Esophagus muscularis mucosa (tissue), 4 donors: Measurements from ENCODE around the gene PKHD1. TPM values are rescaled to one million over a fixed set of nuclear protein-coding genes. Genes with fewer than 3 reads are reported as not detected.

ENCODE experiments used
- DNase-seq: peaks from one replicate; pipeline ENCODE4 v3.0.0-alpha.2; 2017; ENCODE audit errors: extremely low spot score
- H3K27ac ChIP-seq, 4 donors: fragments of 200-600 bp; sonication (generic); replicated peaks in 1 of 4; 1 replicate in 3 of 4; 2 replicates in 1 of 4; pipeline ENCODE4 v1.5.1; 2016 to 2019; ENCODE audit warnings: mild to moderate bottlenecking in 1 of 4
- H3K27me3 ChIP-seq, 4 donors: fragments of 200-600 bp; sonication (generic); one replicate each; pipeline versions ENCODE4 v1.5.1 to v1.6.0; 2016 to 2019
- H3K36me3 ChIP-seq, 4 donors: fragments of 200-600 bp; sonication (generic); one replicate each; pipeline ENCODE4 v1.5.1; 2016 to 2019
- H3K4me1 ChIP-seq, 4 donors: fragments of 200-600 bp; sonication (generic); one replicate each; pipeline ENCODE4 v1.5.1; 2016 to 2019
- H3K4me3 ChIP-seq, 4 donors: fragments of 200-600 bp; sonication (generic); 1 replicate in 2 of 4; 2 replicates in 2 of 4; pipeline ENCODE4 v1.5.1; 2016 to 2019; ENCODE audit warnings: mild to moderate bottlenecking in 4 of 4, moderate library complexity in 1 of 4
- H3K9me3 ChIP-seq, 4 donors: fragments of 200-600 bp; sonication (generic); 1 replicate in 3 of 4; 2 replicates in 1 of 4; pipeline ENCODE4 v1.5.1; 2016 to 2019
- EP300 ChIP-seq: sonication (generic); formaldehyde crosslinking; IDR thresholded peaks from one replicate; pipeline ENCODE4 v1.6.1; 2017; ENCODE audit warnings: antibody characterized with exemption
- POLR2A ChIP-seq: fragments of 450-650 bp; IDR thresholded peaks from one replicate; pipeline ENCODE4 v1.6.1; 2017; ENCODE audit warnings: antibody characterized with exemption, moderate library complexity, mild to moderate bottlenecking, low read depth
- POLR2AphosphoS5 ChIP-seq, 2 donors: sonication (generic); formaldehyde crosslinking; IDR thresholded peaks; one replicate each; pipeline ENCODE4 v1.6.1; 2017; ENCODE audit warnings: antibody characterized with exemption in 2 of 2
- WGBS: methylation state at CpG from one replicate; pipeline ENCODE4 v1.1.5; 2018; 5-methylcytosine and 5-hydroxymethylcytosine counted together
- intact Hi-C: fragments of 100-400 bp; cut with DNase I; formaldehyde crosslinking; loops from one replicate; pipeline ENCODE4 v1.15.1; 2023
- total RNA-seq, 4 donors: library from RNA; depleted of rRNA; stranded (reverse); fragments of >200 nt; gene quantifications; one replicate each; pipeline versions ENCODE4 v1.1.0 to v1.2.1, GENCODE V29; 2016
- TF ChIP-seq, protein P1 (sequence below), 3 experiments: fragments of 200-600 bp in 2 of 3; fragments of 450-650 bp in 1 of 3; sonication (generic) in 2 of 3; IDR thresholded peaks; one replicate each; pipeline ENCODE4 v1.5.1; 2017 to 2019; ENCODE audit warnings: antibody characterized with exemption in 3 of 3, mild to moderate bottlenecking in 2 of 3, moderate library complexity in 1 of 3

PKHD1 gene
- total RNA-seq, 4 donors from 2014 or later = under 0.01 TPM; not detected in 3

- TF ChIP-seq EP300 = no peak
- TF ChIP-seq, protein P1, sequence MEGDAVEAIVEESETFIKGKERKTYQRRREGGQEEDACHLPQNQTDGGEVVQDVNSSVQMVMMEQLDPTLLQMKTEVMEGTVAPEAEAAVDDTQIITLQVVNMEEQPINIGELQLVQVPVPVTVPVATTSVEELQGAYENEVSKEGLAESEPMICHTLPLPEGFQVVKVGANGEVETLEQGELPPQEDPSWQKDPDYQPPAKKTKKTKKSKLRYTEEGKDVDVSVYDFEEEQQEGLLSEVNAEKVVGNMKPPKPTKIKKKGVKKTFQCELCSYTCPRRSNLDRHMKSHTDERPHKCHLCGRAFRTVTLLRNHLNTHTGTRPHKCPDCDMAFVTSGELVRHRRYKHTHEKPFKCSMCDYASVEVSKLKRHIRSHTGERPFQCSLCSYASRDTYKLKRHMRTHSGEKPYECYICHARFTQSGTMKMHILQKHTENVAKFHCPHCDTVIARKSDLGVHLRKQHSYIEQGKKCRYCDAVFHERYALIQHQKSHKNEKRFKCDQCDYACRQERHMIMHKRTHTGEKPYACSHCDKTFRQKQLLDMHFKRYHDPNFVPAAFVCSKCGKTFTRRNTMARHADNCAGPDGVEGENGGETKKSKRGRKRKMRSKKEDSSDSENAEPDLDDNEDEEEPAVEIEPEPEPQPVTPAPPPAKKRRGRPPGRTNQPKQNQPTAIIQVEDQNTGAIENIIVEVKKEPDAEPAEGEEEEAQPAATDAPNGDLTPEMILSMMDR (IDR thresholded peaks at IDR 0.05) = no peak
- H3K4me1 ChIP-seq = no peaks in the 10 kb centered on the region
- DNase-seq = no peak
- no peak overlapping the region for H3K4me3 ChIP-seq
- no peaks in the 10 kb centered on the region for H3K9me3 ChIP-seq
- H3K36me3 ChIP-seq = no peaks in the 10 kb centered on the region
- WGBS = 63% methylated on average over 4 of the region's 4 CpGs
- H3K27me3 ChIP-seq = no peaks in the 10 kb centered on the region
- intact Hi-C loops = no loop called here
- H3K27ac ChIP-seq = no peak overlapping the region
These were observed 150.7 kb downstream of the PKHD1 start for GRCh38 chr6:51936531-51937290.

GRCh38 chr6:51934098-51934497, 153.3 kb downstream of the PKHD1 start:
- H3K27ac ChIP-seq = no peak overlapping the region
- TF ChIP-seq POLR2A (no peak), POLR2AphosphoS5 (IDR thresholded peaks at IDR 0.05) (no peak), EP300 (no peak)
- TF ChIP-seq, protein P1 (IDR thresholded peaks at IDR 0.05) = no peak
- no peaks in the 10 kb centered on the region for H3K9me3 ChIP-seq
- H3K27me3 ChIP-seq = no peaks in the 10 kb centered on the region
- no peak for DNase-seq
- no peak overlapping the region for H3K4me3 ChIP-seq
- H3K36me3 ChIP-seq = no peaks in the 10 kb centered on the region
- no peaks in the 10 kb centered on the region for H3K4me1 ChIP-seq
- intact Hi-C loops = no loop called here
- 70% methylated on average over 7 of the region's 7 CpGs for WGBS

DNA sequence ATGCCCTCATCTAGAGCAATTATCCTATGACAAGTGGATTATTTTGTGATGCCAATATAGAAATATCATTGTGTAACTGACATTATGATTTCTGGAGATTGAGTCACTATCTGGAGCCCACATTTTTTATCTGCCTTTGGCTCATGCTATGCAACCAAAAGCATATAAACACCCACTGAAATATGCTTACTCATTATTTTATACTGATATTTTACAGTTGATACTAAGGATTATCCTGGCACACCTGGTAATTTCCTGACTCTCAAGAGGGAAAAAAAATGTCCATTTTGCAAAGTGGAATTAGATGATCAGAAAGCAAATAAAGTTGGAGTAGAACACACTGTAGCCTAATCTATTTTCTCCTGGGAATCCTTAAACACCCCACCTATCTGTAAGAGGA, 154.5 kb downstream of the PKHD1 start:
- DNase-seq = no peak
- intact Hi-C loops = no loop called here
- Histone ChIP-seq H3K27ac (no peak overlapping the region), H3K4me3 (no peak overlapping the region), H3K36me3 (no peaks in the 10 kb centered on the region), H3K27me3 (no peaks in the 10 kb centered on the region), H3K4me1 (no peaks in the 10 kb centered on the region), H3K9me3 (no peaks in the 10 kb centered on the region)
- TF ChIP-seq, protein P1 (IDR thresholded peaks at IDR 0.05) = no peak
- TF ChIP-seq EP300 = no peak
- TF ChIP-seq POLR2A = no peak
- TF ChIP-seq POLR2AphosphoS5 (IDR thresholded peaks at IDR 0.05) = no peak

- Histone ChIP-seq H3K4me3 (no peak overlapping the region), H3K36me3 (no peaks in the 10 kb centered on the region), H3K9me3 (no peaks in the 10 kb centered on the region), H3K27me3 (no peaks in the 10 kb centered on the region), H3K4me1 (no peaks in the 10 kb centered on the region), H3K27ac (no peak overlapping the region)
- WGBS = 91% methylated on average over 3 of the region's 3 CpGs
- TF ChIP-seq POLR2AphosphoS5 (IDR thresholded peaks at IDR 0.05) (no peak), EP300 (no peak), POLR2A (no peak)
- intact Hi-C loops = no loop called here
- DNase-seq = no peak
These were observed 156.8 kb downstream of the PKHD1 start for GRCh38 chr6:51930602-51931001.

- intact Hi-C loops = no loop called here
- H3K36me3 ChIP-seq = no peaks in the 10 kb centered on the region
- WGBS = 85% methylated on average over 5 of the region's 5 CpGs
These were observed 157.4 kb downstream of the PKHD1 start for GRCh38 chr6:51929934-51930574.

More at GRCh38 chr6:51929934-51930574, 157.4 kb downstream of the PKHD1 start:
- H3K27ac ChIP-seq = no peak overlapping the region
- no peak for DNase-seq
- H3K4me3 ChIP-seq = no peak overlapping the region
- no peaks in the 10 kb centered on the region for H3K27me3 ChIP-seq
- TF ChIP-seq, protein P1 (IDR thresholded peaks at IDR 0.05) = no peak
- TF ChIP-seq POLR2A (no peak), POLR2AphosphoS5 (IDR thresholded peaks at IDR 0.05) (no peak), EP300 (no peak)
- no peaks in the 10 kb centered on the region for H3K4me1 ChIP-seq
- no peaks in the 10 kb centered on the region for H3K9me3 ChIP-seq
